Measurements from ENCODE around the gene CEACAM3.

- TF ChIP-seq CTCF (IDR thresholded peaks at IDR 0.05) (peak in 1 of 3 experiments; percentile 46), POLR2A (IDR thresholded peaks at IDR 0.05; ENCODE audit: low read depth) (no peak)
Observed at GRCh38 chr19:41859213-41859617, 62.8 kb downstream of the CEACAM3 start.

Measured in esophagus muscularis mucosa (tissue), 3 donors.